SIG-M5 (cell line): ENCODE results near the gene GAST.

ENCODE experiments used
- DNase-seq: peaks from one replicate; lab custom pipeline; 2025; lab: John Stamatoyannopoulos, UW

The GAST gene

GRCh38 chr17:41710472-41711090, 1.6 kb upstream of the GAST start:
- no peak for DNase-seq

GRCh38 chr17:41717408-41718286, 5.5 kb downstream of the GAST start:
- no peak for DNase-seq

- no peak for DNase-seq
Observed at GRCh38 chr17:41718287-41718645, 6.1 kb downstream of the GAST start.

- DNase-seq = no peak
Observed at GRCh38 chr17:41722231-41722630, 10.1 kb downstream of the GAST start.

- no peak for DNase-seq
Observed at GRCh38 chr17:41723801-41724475, 11.8 kb downstream of the GAST start.

GRCh38 chr17:41724476-41725050, 12.4 kb downstream of the GAST start:
- no peak for DNase-seq

DNA sequence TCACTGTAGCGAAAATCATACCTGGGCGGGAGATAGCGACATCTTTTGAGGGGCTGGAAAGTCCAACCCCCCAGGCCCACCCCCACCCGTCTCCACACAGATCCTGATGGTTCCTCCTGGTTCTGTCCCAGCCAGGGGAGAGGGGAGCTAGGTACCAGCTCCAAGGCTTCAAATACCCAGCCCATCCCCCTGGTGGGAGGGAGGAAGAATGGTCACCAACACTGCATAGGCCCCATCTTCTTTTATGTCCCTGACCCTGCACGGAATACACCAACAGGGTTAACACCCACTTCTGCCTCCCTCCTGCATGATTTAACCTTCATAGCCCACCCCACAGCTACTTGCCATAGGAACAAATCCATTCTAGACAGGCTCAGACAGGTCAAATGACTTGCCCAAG, 13.0 kb downstream of the GAST start:
- no peak for DNase-seq

- DNase-seq = no peak
Observed at GRCh38 chr17:41728056-41728455, 15.9 kb downstream of the GAST start.

DNA sequence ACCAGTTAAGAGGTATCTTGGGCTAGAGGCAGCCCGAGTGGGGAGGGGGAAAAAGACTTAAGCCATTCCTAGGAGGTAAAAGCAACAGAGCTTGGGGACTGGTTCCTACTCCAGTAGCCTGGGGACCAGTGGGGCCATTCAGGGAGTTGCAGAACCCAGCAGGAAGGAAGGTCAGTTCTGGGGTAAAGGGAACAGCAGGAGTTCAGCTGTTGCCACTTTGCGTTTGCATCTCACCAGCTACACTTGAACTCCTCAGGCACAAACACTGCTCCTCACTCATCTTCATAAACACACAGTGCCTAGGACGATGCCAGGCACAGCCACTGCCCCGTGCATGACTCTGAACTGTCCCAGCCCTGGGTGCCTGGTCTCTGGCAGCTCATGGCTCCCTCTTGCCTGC, 18.3 kb downstream of the GAST start:
- DNase-seq = no peak

DNA sequence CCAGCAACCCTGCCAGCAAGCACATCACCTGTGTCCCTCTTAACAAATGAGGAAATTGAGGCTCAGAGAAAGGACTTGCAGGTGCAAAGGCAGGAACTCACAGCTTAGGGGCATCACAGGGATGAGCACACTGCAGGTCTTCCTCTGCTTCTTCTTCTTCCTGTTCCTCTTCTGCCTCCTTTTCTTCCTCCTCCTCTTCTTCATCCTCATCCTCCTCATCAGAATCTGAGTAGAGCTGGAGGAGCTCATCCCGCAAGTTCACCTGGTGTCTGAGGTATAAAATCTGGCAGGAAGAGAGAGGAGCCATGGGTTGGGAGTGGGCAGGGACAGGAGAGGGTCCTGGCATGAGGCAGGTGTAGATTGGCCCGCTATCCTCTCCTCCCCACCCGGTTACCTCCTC, 19.7 kb downstream of the GAST start:
- no peak for DNase-seq

GRCh38 chr17:41733348-41734138, 21.4 kb downstream of the GAST start:
- no peak for DNase-seq

DNA sequence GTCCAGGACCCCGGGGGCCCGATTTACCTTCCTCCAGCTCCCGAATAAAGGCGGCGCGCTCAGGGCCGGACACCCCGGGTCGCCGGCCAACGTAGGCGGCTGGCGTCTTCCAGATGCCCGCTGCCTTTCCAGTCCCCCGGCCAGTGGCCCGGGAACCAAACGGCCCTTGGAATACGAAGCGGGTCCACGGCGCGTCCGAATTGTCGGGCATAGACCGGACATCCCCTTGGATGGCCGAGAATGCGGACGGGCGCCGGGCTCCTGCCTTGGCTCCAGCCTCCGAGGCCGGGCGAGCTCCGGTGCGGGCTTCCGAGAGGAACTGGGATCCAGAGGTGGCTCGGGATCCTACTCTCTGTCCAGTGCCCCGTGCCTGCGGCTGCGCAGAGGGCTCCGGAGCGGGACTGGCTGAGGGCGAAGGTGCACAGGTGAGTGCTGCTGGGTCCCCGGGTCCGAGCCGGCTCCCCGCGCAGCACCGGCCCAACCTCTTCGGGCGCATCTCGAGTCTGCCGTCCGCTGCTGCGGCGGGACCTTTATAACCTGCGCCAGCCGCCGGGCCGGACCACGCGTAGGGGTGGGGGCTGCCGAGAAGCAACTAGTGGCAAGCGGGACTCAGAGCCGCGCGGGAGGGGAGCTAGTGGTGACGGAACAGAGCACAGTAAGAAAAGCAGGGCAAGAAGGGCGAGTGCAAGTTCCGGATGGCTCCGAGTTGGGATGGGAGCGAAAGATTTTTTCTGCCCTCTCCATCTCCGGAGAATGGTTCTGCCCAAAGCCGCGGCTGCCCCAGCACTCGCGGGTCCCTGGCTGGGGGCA, 22.2 kb downstream of the GAST start, which contains the start of gene HAP1:
Gene HAP1, minus strand, starts transcription at position 505 of the 810 bp plus-strand sequence. Its CDS starts 9 bp downstream, at position 496.
- no peak for DNase-seq

- DNase-seq = no peak
Observed at GRCh38 chr17:41734949-41735313, 22.8 kb downstream of the GAST start.

DNA sequence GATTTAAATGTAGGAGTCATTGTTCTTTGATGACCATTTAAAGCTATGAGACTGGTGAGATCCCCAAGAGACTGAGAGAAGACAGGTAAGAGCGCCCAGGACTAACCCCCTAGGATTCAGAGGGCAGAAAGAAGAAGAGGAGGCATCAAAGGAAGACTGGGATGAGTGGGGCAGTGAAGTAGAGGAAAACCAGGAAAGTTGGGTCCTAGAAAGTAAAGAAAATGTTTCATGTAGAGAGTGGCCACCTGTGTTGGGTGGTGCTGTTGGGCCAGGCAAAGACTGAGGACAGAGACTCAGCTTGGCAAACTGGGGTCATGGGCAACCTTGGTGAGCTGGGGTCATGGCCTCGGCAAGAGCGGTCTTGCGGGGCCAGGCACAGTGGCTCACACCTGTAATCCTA, 23.6 kb downstream of the GAST start:
- no peak for DNase-seq

GRCh38 chr17:41736983-41737679, 25.0 kb downstream of the GAST start:
- DNase-seq = no peak

- no peak for DNase-seq
Observed at GRCh38 chr17:41737680-41738023, 25.5 kb downstream of the GAST start.

DNA sequence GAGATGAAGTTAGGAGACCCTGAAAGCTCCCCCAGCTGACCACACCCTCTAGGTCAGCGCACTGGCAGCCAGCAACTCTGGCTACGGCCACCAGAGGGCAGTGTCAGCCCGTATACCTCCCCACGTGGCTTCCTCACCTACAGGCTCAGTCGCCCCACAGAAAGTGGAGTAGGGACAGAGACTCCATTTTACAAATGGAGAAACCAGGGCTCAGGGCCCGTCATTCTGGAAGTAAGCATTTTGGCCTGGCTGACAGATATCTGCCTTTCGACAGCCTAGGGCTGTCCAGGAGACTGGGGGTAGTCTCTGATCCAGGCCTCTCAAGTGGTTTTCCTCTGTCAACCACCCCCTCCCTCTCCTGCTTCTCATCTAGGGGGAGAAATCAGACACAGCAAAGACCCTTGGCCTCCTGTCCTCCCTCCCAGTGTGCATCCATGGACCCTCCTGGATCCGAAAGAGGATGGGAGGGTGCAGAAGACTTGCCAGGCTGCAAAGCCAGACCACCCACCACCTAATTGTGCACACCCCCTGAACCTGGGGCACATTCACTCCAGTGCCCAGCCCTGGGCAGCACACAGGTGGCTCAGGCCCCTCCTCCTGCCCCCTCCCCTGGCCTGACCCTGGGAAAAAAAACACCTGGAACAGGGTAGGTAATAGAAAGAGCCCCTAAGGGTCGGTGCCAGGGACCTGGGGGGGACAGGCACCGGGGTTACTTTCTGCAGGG, 26.1 kb downstream of the GAST start:
- DNase-seq = no peak

DNA sequence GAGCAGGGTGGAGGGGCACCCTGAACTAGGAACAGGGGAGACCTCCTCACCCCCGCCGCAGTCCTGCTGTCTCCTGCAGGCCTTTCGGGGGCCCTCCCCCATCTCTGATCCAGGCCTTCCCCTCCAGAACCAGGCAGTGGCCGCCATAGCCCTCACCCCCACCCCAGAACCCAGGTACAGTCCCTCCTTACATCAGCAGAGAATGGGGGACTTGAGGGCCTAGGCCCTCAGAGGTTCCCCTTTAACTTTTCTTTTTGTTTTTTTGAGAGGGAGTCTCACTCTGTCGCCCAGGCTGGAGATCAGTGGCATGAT, 26.6 kb downstream of the GAST start:
- DNase-seq = no peak

- no peak for DNase-seq
Observed at GRCh38 chr17:41739661-41740352, 27.7 kb downstream of the GAST start.
